Neural progenitor cell (in vitro differentiated cells): ENCODE data around the gene PHACTR1.

Source experiments
- EZH2 ChIP-seq: fragments of 200-600 bp; sonication (generic); IDR thresholded peaks from 2 replicates; pipeline ENCODE4 v1.6.1; 2017; ENCODE audit warnings: antibody characterized with exemption, mild to moderate bottlenecking, moderate library complexity
- EZH2phosphoT487 ChIP-seq: fragments of 200-600 bp; sonication (generic); IDR thresholded peaks from 2 replicates; pipeline ENCODE4 v1.6.1; 2017; ENCODE audit warnings: antibody characterized with exemption
- TF ChIP-seq, protein P1 (sequence below): fragments of 200-600 bp; sonication (generic); IDR thresholded peaks from 2 replicates; pipeline ENCODE4 v1.5.1; 2017; ENCODE audit warnings: antibody characterized with exemption, mild to moderate bottlenecking

- TF ChIP-seq, protein P1, sequence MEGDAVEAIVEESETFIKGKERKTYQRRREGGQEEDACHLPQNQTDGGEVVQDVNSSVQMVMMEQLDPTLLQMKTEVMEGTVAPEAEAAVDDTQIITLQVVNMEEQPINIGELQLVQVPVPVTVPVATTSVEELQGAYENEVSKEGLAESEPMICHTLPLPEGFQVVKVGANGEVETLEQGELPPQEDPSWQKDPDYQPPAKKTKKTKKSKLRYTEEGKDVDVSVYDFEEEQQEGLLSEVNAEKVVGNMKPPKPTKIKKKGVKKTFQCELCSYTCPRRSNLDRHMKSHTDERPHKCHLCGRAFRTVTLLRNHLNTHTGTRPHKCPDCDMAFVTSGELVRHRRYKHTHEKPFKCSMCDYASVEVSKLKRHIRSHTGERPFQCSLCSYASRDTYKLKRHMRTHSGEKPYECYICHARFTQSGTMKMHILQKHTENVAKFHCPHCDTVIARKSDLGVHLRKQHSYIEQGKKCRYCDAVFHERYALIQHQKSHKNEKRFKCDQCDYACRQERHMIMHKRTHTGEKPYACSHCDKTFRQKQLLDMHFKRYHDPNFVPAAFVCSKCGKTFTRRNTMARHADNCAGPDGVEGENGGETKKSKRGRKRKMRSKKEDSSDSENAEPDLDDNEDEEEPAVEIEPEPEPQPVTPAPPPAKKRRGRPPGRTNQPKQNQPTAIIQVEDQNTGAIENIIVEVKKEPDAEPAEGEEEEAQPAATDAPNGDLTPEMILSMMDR: no peak
- TF ChIP-seq EZH2 (no peak), EZH2phosphoT487 (no peak)
Measured at GRCh38 chr6:13131935-13132661, 415.5 kb downstream of the PHACTR1 start.
